B cell (primary cell): ENCODE results near the gene BCO2. TPM values are rescaled to one million over a fixed set of nuclear protein-coding genes. Genes with fewer than 3 reads are reported as not detected.

ENCODE experiments used
- ATAC-seq: fragments of 200-7000 bp; cut with Tn5 transposase; one replicate; pipeline ENCODE4 v1.10.0; 2021; ENCODE audit warnings: low read depth, mild to moderate bottlenecking, moderate number of reproducible peaks, moderate library complexity
- CTCF ChIA-PET: fragments of 350-600 bp; sonication (Branson Sonifier 250); formaldehyde crosslinking; loops from one replicate; lab custom pipeline; 2021; ENCODE audit warnings: antibody characterized with exemption, inconsistent platforms; lab: Charles Lee
- POLR2A ChIA-PET: fragments of 350-600 bp; sonication (Branson Sonifier 250); formaldehyde crosslinking; loops from one replicate; lab custom pipeline; 2021; ENCODE audit warnings: antibody characterized with exemption; lab: Charles Lee
- DNase-seq: peaks from one replicate; pipeline ENCODE4 v3.0.0; 2013
- H2AFZ ChIP-seq: 2 replicates; pipeline ENCODE4 v1.6.1; 2012; ENCODE audit warnings: mild to moderate bottlenecking, low read depth, low read length; ENCODE audit not compliant: insufficient read depth, poor library complexity, severe bottlenecking
- H3K27ac ChIP-seq, 2 donors: 1 replicate in 1 of 2; 2 replicates in 1 of 2; pipeline ENCODE4 v1.5.1; 2012 to 2013; ENCODE audit warnings: low read length in 2 of 2, mild to moderate bottlenecking in 2 of 2, moderate library complexity in 1 of 2
- H3K27me3 ChIP-seq, 4 experiments: fragments of 200-600 bp in 1 of 4; sonication (generic) in 1 of 4; replicated peaks in 1 of 4; 1 replicate in 2 of 4; 2 replicates in 2 of 4; pipeline versions ENCODE4 v1.6.1 to v1.7.0; 2013 to 2016; ENCODE audit warnings: low read length in 3 of 4, mild to moderate bottlenecking in 2 of 4, mixed read lengths in 1 of 4, moderate library complexity in 1 of 4; ENCODE audit not compliant: insufficient read depth in 4 of 4, control insufficient read depth in 3 of 4; ENCODE audit errors: control extremely low read depth in 1 of 4
- H3K36me3 ChIP-seq, 2 experiments: replicated peaks in 1 of 2; 1 replicate in 1 of 2; 2 replicates in 1 of 2; pipeline versions ENCODE4 v1.6.1 to v1.7.1; 2013; ENCODE audit warnings: low read length in 1 of 2; ENCODE audit not compliant: insufficient read depth in 2 of 2, control insufficient read depth in 1 of 2; ENCODE audit errors: control extremely low read depth in 1 of 2, extremely low read depth in 1 of 2
- H3K4me1 ChIP-seq, 2 donors: fragments of 200-600 bp in 1 of 2; sonication (generic) in 1 of 2; 1 replicate in 1 of 2; 2 replicates in 1 of 2; pipeline versions ENCODE4 v1.5.1 to v1.6.1; 2013 to 2017; ENCODE audit warnings: low read length in 2 of 2; ENCODE audit not compliant: control insufficient read depth in 2 of 2, insufficient read depth in 2 of 2
- H3K4me2 ChIP-seq: replicated peaks from 2 replicates; pipeline ENCODE3; 2012; ENCODE audit warnings: mild to moderate bottlenecking, low read depth, low read length; ENCODE audit not compliant: poor library complexity, severe bottlenecking
- H3K4me3 ChIP-seq, 5 experiments: fragments of 200-600 bp in 1 of 5; sonication (generic) in 1 of 5; 1 replicate in 3 of 5; 2 replicates in 2 of 5; pipeline versions ENCODE4 v1.5.1 to v1.7.0; 2011 to 2016; ENCODE audit warnings: low read length in 4 of 5, mild to moderate bottlenecking in 4 of 5, low read depth in 2 of 5, control low read depth in 1 of 5, moderate library complexity in 1 of 5; ENCODE audit not compliant: insufficient read depth in 1 of 5; ENCODE audit errors: control extremely low read depth in 1 of 5, extremely low read depth in 1 of 5
- H3K79me2 ChIP-seq: fragments of 200-600 bp; sonication (generic); one replicate; pipeline ENCODE4 v1.6.0; 2016; ENCODE audit warnings: low read length; ENCODE audit not compliant: control insufficient read depth, insufficient read depth
- H3K9ac ChIP-seq: fragments of 200-600 bp; sonication (generic); 2 replicates; pipeline ENCODE4 v1.6.1; 2017; ENCODE audit warnings: mild to moderate bottlenecking, low read length, moderate library complexity
- H3K9me3 ChIP-seq, 3 donors: one replicate each; pipeline versions ENCODE4 v1.6.1 to v1.7.1; 2013; ENCODE audit warnings: low read length in 2 of 3; ENCODE audit not compliant: control insufficient read depth in 2 of 3, insufficient read depth in 1 of 3; ENCODE audit errors: control extremely low read depth in 1 of 3
- H4K20me1 ChIP-seq: 2 replicates; pipeline ENCODE4 v1.6.0; 2012; ENCODE audit warnings: mild to moderate bottlenecking, low read length; ENCODE audit not compliant: insufficient read depth, control insufficient read depth, poor library complexity, severe bottlenecking
- H3K27ac Mint-ChIP-seq: one replicate; pipeline ENCODE4 v1.8.0; 2021; ENCODE audit warnings: mixed read lengths
- H3K27me3 Mint-ChIP-seq: one replicate; pipeline ENCODE4 v1.8.0; 2021; ENCODE audit warnings: mixed read lengths
- H3K4me1 Mint-ChIP-seq: one replicate; pipeline ENCODE4 v1.8.0; 2021; ENCODE audit warnings: mixed read lengths
- H3K4me3 Mint-ChIP-seq: one replicate; pipeline ENCODE4 v1.8.0; 2021; ENCODE audit warnings: mixed read lengths
- H3K9me3 Mint-ChIP-seq: one replicate; pipeline ENCODE4 v1.8.0; 2022; ENCODE audit warnings: mixed read lengths; ENCODE audit not compliant: insufficient read depth
- CTCF ChIP-seq: fragments of 200-600 bp; IDR thresholded peaks from one replicate; pipeline ENCODE4 v1.8.0; 2022; ENCODE audit warnings: antibody characterized with exemption, mild to moderate bottlenecking
- EZH2 ChIP-seq: IDR thresholded peaks from 2 replicates; pipeline ENCODE4 v1.6.1; 2012; ENCODE audit warnings: borderline replicate concordance, low read depth, mild to moderate bottlenecking, moderate library complexity, low read length; ENCODE audit not compliant: insufficient read depth, poor library complexity, severe bottlenecking
- WGBS: methylation state at CpG from one replicate; pipeline ENCODE4 v1.1.5; 2013; ENCODE audit warnings: missing lambda C conversion rate; ENCODE audit not compliant: insufficient coverage; 5-methylcytosine and 5-hydroxymethylcytosine counted together
- intact Hi-C: fragments of 100-400 bp; cut with micrococcal nuclease; formaldehyde crosslinking; loops from one replicate; pipeline ENCODE4 v1.10.0; 2022
- polyA plus RNA-seq: library from polyadenylated mRNA; depleted of rRNA; stranded (reverse); fragments of >200 nt; gene quantifications from 2 replicates; pipeline ENCODE4 v1.2.3, GENCODE V29; 2012
- total RNA-seq, 2 donors: library from RNA; stranded (reverse); fragments of 120-200 nt in 1 of 2; gene quantifications; 1 replicate in 1 of 2; 2 replicates in 1 of 2; pipeline versions ENCODE4 v1.2.3 to v1.2.4, GENCODE V29; 2013 to 2022

Gene BCO2
- total and polyA plus RNA-seq, 2 donors (not counting 1 experiment from before 2014, with no cell fraction given) = 1.7 to 1.8 TPM

GRCh38 chr11:112200252-112200651, 24.9 kb downstream of the BCO2 start:
- POLR2A ChIA-PET = no interaction called here
- WGBS = no CpG with 5 or more reads among the region's 2 CpGs
- Histone ChIP-seq H3K4me3 (no peak overlapping the region), H3K9me3 (peaks cover 0 to 1% (median 0%) of the 10 kb centered on the region in 3 donors), H3K4me2 (no peak overlapping the region), H4K20me1 (no peaks in the 10 kb centered on the region), H3K79me2 (no peaks in the 10 kb centered on the region), H2AFZ (no peak overlapping the region), H3K36me3 (no peaks in the 10 kb centered on the region), H3K9ac (no peak overlapping the region), H3K4me1 (peaks cover 4% of the 10 kb centered on the region in 2 donors), H3K27me3 (no peaks in the 10 kb centered on the region), H3K27ac (no peak overlapping the region)
- Mint-ChIP-seq H3K9me3 (no peaks in the 10 kb centered on the region), H3K27me3 (peaks cover 6% of the 10 kb centered on the region), H3K27ac (no peak overlapping the region), H3K4me1 (peaks cover 3% of the 10 kb centered on the region), H3K4me3 (no peak overlapping the region)
- CTCF ChIA-PET = interaction anchor here (0.6 to 1.9 kb wide), 2 partner anchors 20 to 79 kb away, joined by 5 to 6 read pairs; no protein-coding TSS in a partner anchor
- DNase-seq = no peak
- ATAC-seq = no peak
- TF ChIP-seq CTCF (no peak), EZH2 (no peak)
- intact Hi-C loops = no loop called here

DNA sequence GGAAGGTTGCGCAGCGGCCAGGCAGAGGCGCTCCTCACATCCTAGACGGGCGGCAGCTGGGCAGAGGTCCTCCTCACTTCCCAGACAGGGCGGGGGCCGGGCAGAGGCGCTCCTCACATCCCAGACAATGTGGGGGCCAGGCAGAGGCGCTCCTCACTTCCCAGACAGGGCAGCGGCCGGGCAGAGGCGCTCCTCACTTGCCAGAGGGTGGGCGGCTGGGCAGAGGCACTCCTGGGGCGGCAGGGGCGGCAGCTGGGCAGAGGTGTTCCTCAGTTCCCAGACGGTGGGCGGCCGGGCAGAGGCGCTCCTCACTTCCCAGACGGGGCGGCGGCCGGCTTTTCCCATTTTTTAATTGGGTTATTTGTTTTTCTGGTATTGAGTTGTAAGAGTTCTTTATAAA, 30.8 kb downstream of the BCO2 start:
- no peak overlapping the region for H3K4me2 ChIP-seq
- H3K36me3 ChIP-seq = no peaks in the 10 kb centered on the region
- 92% methylated on average over 23 of the region's 23 CpGs for WGBS
- peaks cover 9% of the 10 kb centered on the region for H3K27me3 Mint-ChIP-seq
- H2AFZ ChIP-seq = no peak overlapping the region
- intact Hi-C loops = no loop called here
- no peak for DNase-seq
- H3K27ac ChIP-seq = no peak overlapping the region
- no peak for TF ChIP-seq CTCF
- no peak for TF ChIP-seq EZH2
- H3K4me1 ChIP-seq = no peaks in the 10 kb centered on the region
- no peak overlapping the region for H3K27ac Mint-ChIP-seq
- H3K27me3 ChIP-seq = no peaks in the 10 kb centered on the region
- H3K9me3 ChIP-seq = no peaks in the 10 kb centered on the region
- POLR2A ChIA-PET = no interaction called here
- no peak overlapping the region for H3K4me3 Mint-ChIP-seq
- H4K20me1 ChIP-seq = no peaks in the 10 kb centered on the region
- H3K4me1 Mint-ChIP-seq = no peaks in the 10 kb centered on the region
- H3K4me3 ChIP-seq = no peak overlapping the region
- H3K9me3 Mint-ChIP-seq = no peaks in the 10 kb centered on the region
- no peak for ATAC-seq
- H3K79me2 ChIP-seq = no peaks in the 10 kb centered on the region
- no peak overlapping the region for H3K9ac ChIP-seq
- CTCF ChIA-PET = no interaction called here
